ENCODE measurements around the gene GORAB. TPM values are rescaled to one million over a fixed set of nuclear protein-coding genes. Genes with fewer than 3 reads are reported as not detected.

The GORAB gene
- total RNA-seq, 1 donor from 2014 or later, result 13.9 TPM

- Histone ChIP-seq H3K27ac (no peak overlapping the region), H3K27me3 (no peaks in the 10 kb centered on the region), H3K36me3 (no peaks in the 10 kb centered on the region), H3K4me1 (peaks cover under 1% of the 10 kb centered on the region), H3K4me3 (no peak overlapping the region), H3K9me3 (no peaks in the 10 kb centered on the region)
- DNase-seq, result no peak
- TF ChIP-seq CTCF (IDR thresholded peaks at IDR 0.05), result no peak
- intact Hi-C loops (cut with DNase I), result no loop called here
- no peak for ATAC-seq
These were observed 60.7 kb downstream of the GORAB start for GRCh38 chr1:170592591-170593111.

GRCh38 chr1:170593173-170594011 lies 61.4 kb downstream of the GORAB start:
- H3K27ac ChIP-seq, result no peak overlapping the region
- no peak for TF ChIP-seq CTCF (IDR thresholded peaks at IDR 0.05)
- H3K27me3 ChIP-seq, result no peaks in the 10 kb centered on the region
- intact Hi-C loops (cut with DNase I), result no loop called here
- DNase-seq (no peak), ATAC-seq (no peak)
- no peaks in the 10 kb centered on the region for H3K36me3 ChIP-seq
- no peak overlapping the region for H3K4me3 ChIP-seq
- H3K9me3 ChIP-seq, result no peaks in the 10 kb centered on the region
- no peaks in the 10 kb centered on the region for H3K4me1 ChIP-seq

GRCh38 chr1:170594066-170594626 lies 62.2 kb downstream of the GORAB start:
- intact Hi-C loops (cut with DNase I), result no loop called here
- ATAC-seq (no peak), DNase-seq (no peak)
- H3K27ac ChIP-seq, result no peak overlapping the region
- H3K4me1 ChIP-seq, result no peaks in the 10 kb centered on the region
- no peaks in the 10 kb centered on the region for H3K9me3 ChIP-seq
- H3K27me3 ChIP-seq, result no peaks in the 10 kb centered on the region
- no peaks in the 10 kb centered on the region for H3K36me3 ChIP-seq
- no peak overlapping the region for H3K4me3 ChIP-seq
- no peak for TF ChIP-seq CTCF (IDR thresholded peaks at IDR 0.05)

- no peak for TF ChIP-seq CTCF (IDR thresholded peaks at IDR 0.05)
- Histone ChIP-seq H3K4me1 (no peaks in the 10 kb centered on the region), H3K36me3 (no peaks in the 10 kb centered on the region), H3K27ac (no peak overlapping the region), H3K9me3 (no peaks in the 10 kb centered on the region), H3K27me3 (no peaks in the 10 kb centered on the region), H3K4me3 (no peak overlapping the region)
- intact Hi-C loops (cut with DNase I), result no loop called here
- DNase-seq (no peak), ATAC-seq (no peak)
These were observed 64.7 kb downstream of the GORAB start for GRCh38 chr1:170596701-170597100.

GRCh38 chr1:170598618-170599017 lies 66.7 kb downstream of the GORAB start:
- TF ChIP-seq CTCF (IDR thresholded peaks at IDR 0.05), result no peak
- Histone ChIP-seq H3K4me3 (no peak overlapping the region), H3K27me3 (no peaks in the 10 kb centered on the region), H3K9me3 (no peaks in the 10 kb centered on the region), H3K27ac (no peak overlapping the region), H3K4me1 (no peaks in the 10 kb centered on the region), H3K36me3 (no peaks in the 10 kb centered on the region)
- intact Hi-C loops (cut with DNase I), result no loop called here
- no peak for ATAC-seq
- no peak for DNase-seq
